ENCODE data around the gene DYNLL2. TPM values are rescaled to one million over a fixed set of nuclear protein-coding genes. Genes with fewer than 3 reads are reported as not detected.

DYNLL2 gene
- total RNA-seq, 2 experiments from 2014 or later = 25.6 to 26.1 TPM

- Mint-ChIP-seq H3K27me3 (peaks cover 3% of the 10 kb centered on the region), H3K36me3 (ENCODE audit: low read depth) (no peaks in the 10 kb centered on the region), H3K9me3 (no peaks in the 10 kb centered on the region), H3K4me3 (no peak overlapping the region), H3K4me1 (ENCODE audit: low read depth) (no peaks in the 10 kb centered on the region), H3K27ac (no peak overlapping the region)
- POLR2A ChIA-PET = interaction anchor here (0.7 to 1.7 kb wide), 3 partner anchors 106 to 255 kb away, joined by 4 read pairs; partner anchors contain the start of gene SRSF1
- intact Hi-C loops (cut with micrococcal nuclease) = loop anchor here (5.0 to 10.0 kb wide), 2 partner anchors 118 to 256 kb away; no protein-coding TSS in a partner anchor
- peak; percentile 92 for DNase-seq
- CTCF ChIA-PET = interaction anchor here (0.6 to 8.0 kb wide), 38 partner anchors 10 to 1081 kb away, joined by 3 to 69 read pairs (median 4); partner anchors contain the start of genes LPO and SRSF1
- TF ChIP-seq CTCF (IDR thresholded peaks at IDR 0.05) = peak; percentile 89
- peak; percentile 99 for ATAC-seq
These were observed 29.9 kb downstream of the DYNLL2 start for GRCh38 chr17:58112970-58113631.

DNA sequence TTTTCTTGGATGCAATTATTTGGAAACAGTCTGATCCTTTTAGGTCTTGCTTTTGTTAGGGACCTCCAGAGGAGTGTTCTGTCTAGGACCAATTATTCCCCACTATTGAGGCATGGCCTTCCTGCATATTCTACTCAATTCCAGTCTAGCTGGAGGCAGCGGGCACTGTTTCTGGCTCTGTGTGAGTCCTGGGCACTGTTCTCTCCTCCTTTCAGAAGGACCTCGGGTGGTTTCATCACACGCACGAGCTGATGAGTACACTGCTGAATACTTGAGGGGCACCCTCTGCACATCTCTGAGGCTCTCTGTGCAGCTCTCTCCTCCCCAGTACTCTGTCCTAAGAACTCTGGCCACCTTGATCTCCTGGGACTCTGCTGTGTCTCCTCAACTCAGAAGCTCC lies 30.7 kb downstream of the DYNLL2 start:
- no peaks in the 10 kb centered on the region for H3K9me3 Mint-ChIP-seq
- ATAC-seq (no peak), DNase-seq (no peak)
- POLR2A ChIA-PET = interaction anchor here (0.6 kb wide), 1 partner anchor 13 kb away, joined by 4 read pairs; no protein-coding TSS in a partner anchor
- H3K27me3 Mint-ChIP-seq = peaks cover 4% of the 10 kb centered on the region
- no peak for TF ChIP-seq CTCF (IDR thresholded peaks at IDR 0.05)
- H3K36me3 Mint-ChIP-seq (ENCODE audit: low read depth) = no peaks in the 10 kb centered on the region
- no peak overlapping the region for H3K27ac Mint-ChIP-seq
- no peak overlapping the region for H3K4me3 Mint-ChIP-seq
- intact Hi-C loops (cut with micrococcal nuclease) = loop anchor here (5.0 to 10.0 kb wide), 2 partner anchors 119 to 257 kb away; no protein-coding TSS in a partner anchor
- H3K4me1 Mint-ChIP-seq (ENCODE audit: low read depth) = no peaks in the 10 kb centered on the region
- CTCF ChIA-PET = interaction anchor here (0.9 to 8.0 kb wide), 12 partner anchors 9 to 280 kb away, joined by 3 to 69 read pairs (median 8); no protein-coding TSS in a partner anchor

GRCh38 chr17:58117382-58117781 lies 34.2 kb downstream of the DYNLL2 start:
- Mint-ChIP-seq H3K9me3 (no peaks in the 10 kb centered on the region), H3K4me3 (no peak overlapping the region), H3K36me3 (ENCODE audit: low read depth) (no peaks in the 10 kb centered on the region), H3K4me1 (ENCODE audit: low read depth) (peaks cover 4% of the 10 kb centered on the region), H3K27ac (no peak overlapping the region), H3K27me3 (peaks cover 6% of the 10 kb centered on the region)
- CTCF ChIA-PET = interaction anchor here (1.5 kb wide), 1 partner anchor 55 kb away, joined by 5 read pairs; no protein-coding TSS in a partner anchor
- ATAC-seq = no peak
- TF ChIP-seq CTCF (IDR thresholded peaks at IDR 0.05) = no peak
- POLR2A ChIA-PET = no interaction called here
- intact Hi-C loops (cut with micrococcal nuclease) = loop anchor here (10.0 kb wide), 1 partner anchor 123 kb away; no protein-coding TSS in a partner anchor
- DNase-seq = no peak

- intact Hi-C loops (cut with micrococcal nuclease) = loop anchor here (2.0 to 10.0 kb wide), 2 partner anchors 53 to 125 kb away; no protein-coding TSS in a partner anchor
- TF ChIP-seq CTCF (IDR thresholded peaks at IDR 0.05) = no peak
- POLR2A ChIA-PET = no interaction called here
These were observed 36.3 kb downstream of the DYNLL2 start for GRCh38 chr17:58119491-58119890.

More at GRCh38 chr17:58119491-58119890, 36.3 kb downstream of the DYNLL2 start:
- Mint-ChIP-seq H3K9me3 (no peaks in the 10 kb centered on the region), H3K27me3 (peaks cover 6% of the 10 kb centered on the region), H3K27ac (no peak overlapping the region), H3K4me1 (ENCODE audit: low read depth) (peaks cover 6% of the 10 kb centered on the region), H3K36me3 (ENCODE audit: low read depth) (no peaks in the 10 kb centered on the region), H3K4me3 (no peak overlapping the region)
- CTCF ChIA-PET = interaction anchor here (7.2 kb wide), 1 partner anchor 52 kb away, joined by 71 read pairs; no protein-coding TSS in a partner anchor
- ATAC-seq (no peak), DNase-seq (no peak)

All from activated CD8-positive, alpha-beta T cell treated with anti-CD3 and anti-CD28 coated beads for 36 hours (primary cell).